K562 (cell line): ENCODE measurements around the gene PTPRE. TPM values are rescaled to one million over a fixed set of nuclear protein-coding genes. Genes with fewer than 3 reads are reported as not detected.

ENCODE experiments used
- ATAC-seq: fragments of 200-7000 bp; cut with Tn5 transposase; 3 replicates; pipeline ENCODE4 v1.9.1; 2020; ENCODE audit warnings: moderate library complexity
- BruUV-seq: library from RNA; stranded (reverse); fragments of 400-500 nt; replicated peaks from 2 replicates; lab custom pipeline; 2021; lab: Mats Ljungman, UMichigan
- CTCF ChIA-PET: fragments of 300-600 bp; formaldehyde crosslinking; extraction: SDS; loops from one replicate; lab custom pipeline; 2021; ENCODE audit warnings: low intra/inter-chr PET ratio; lab: Yijun Ruan, JAX
- POLR2A ChIA-PET: fragments of 300-600, 350-650 bp; sonication (Branson Sonifier 250); formaldehyde crosslinking; extraction: SDS; loops from one replicate; lab custom pipeline; 2021; ENCODE audit warnings: antibody characterized with exemption, inconsistent platforms; lab: Yijun Ruan, JAX
- DNase-seq, 4 experiments: peaks; one replicate each; pipeline versions ENCODE4 v3.0.0 to v3.0.0-alpha.2; 2011 to 2018; ENCODE audit warnings: low spot score in 3 of 4, mixed read lengths in 3 of 4; ENCODE audit errors: extremely low read depth in 1 of 4
- FAIRE-seq: peaks from 2 replicates; lab custom pipeline; 2011; peaks lifted over from hg19 to GRCh38; lab: Jason Lieb, UNC
- H2AFZ ChIP-seq: 2 replicates; pipeline ENCODE4 v1.6.0; 2011; ENCODE audit warnings: low read depth, low read length, control low read depth, inconsistent platforms
- H3K27ac ChIP-seq: fragments of 200-600 bp; 3 replicates; pipeline ENCODE4 v1.8.0; 2011; ENCODE audit warnings: low read depth, mild to moderate bottlenecking, control low read depth, inconsistent platforms, low read length, moderate library complexity, mixed read lengths; ENCODE audit errors: extremely low read depth
- H3K27me3 ChIP-seq, 2 experiments: fragments of 300-600 bp in 1 of 2; 2 replicates in 1 of 2; 3 replicates in 1 of 2; pipeline versions ENCODE4 v1.6.0 to v1.8.0; 2011; ENCODE audit warnings: inconsistent platforms in 2 of 2, low read length in 2 of 2, mild to moderate bottlenecking in 1 of 2, mixed read lengths in 1 of 2, moderate library complexity in 1 of 2; ENCODE audit not compliant: control insufficient read depth in 2 of 2, insufficient read depth in 2 of 2
- H3K36me3 ChIP-seq: fragments of 300-600 bp; 3 replicates; pipeline ENCODE4 v1.8.0; 2011; ENCODE audit warnings: mild to moderate bottlenecking, low read length, inconsistent platforms; ENCODE audit not compliant: control insufficient read depth, insufficient read depth
- H3K4me1 ChIP-seq, 2 experiments: fragments of 200-600 bp in 1 of 2; replicated peaks in 1 of 2; 2 replicates in 1 of 2; 3 replicates in 1 of 2; pipeline versions ENCODE4 v1.5.1 to v1.8.0; 2011; ENCODE audit warnings: inconsistent platforms in 2 of 2, low read length in 2 of 2, mild to moderate bottlenecking in 1 of 2, mixed read lengths in 1 of 2, moderate library complexity in 1 of 2; ENCODE audit not compliant: control insufficient read depth in 2 of 2, insufficient read depth in 2 of 2
- H3K4me2 ChIP-seq: 2 replicates; pipeline ENCODE4 v1.6.1; 2011; ENCODE audit warnings: low read length, control low read depth, inconsistent platforms, mixed read lengths; ENCODE audit not compliant: insufficient read depth
- H3K4me3 ChIP-seq: fragments of 200-600 bp; sonication (generic), shearing (Covaris generic); 2 replicates; pipeline ENCODE4 v1.5.1; 2016; ENCODE audit warnings: control low read depth, inconsistent platforms
- H3K79me2 ChIP-seq: fragments of 200-600 bp; 3 replicates; pipeline ENCODE4 v1.8.0; 2011; ENCODE audit warnings: low read length, inconsistent platforms; ENCODE audit not compliant: control insufficient read depth, insufficient read depth
- H3K9ac ChIP-seq, 2 experiments: 2 replicates each; pipeline versions ENCODE4 v1.6.0 to v1.6.1; 2011; ENCODE audit warnings: low read depth in 2 of 2, low read length in 2 of 2, control low read depth in 1 of 2, inconsistent platforms in 1 of 2, mild to moderate bottlenecking in 1 of 2, mixed read lengths in 1 of 2; ENCODE audit not compliant: insufficient read depth in 1 of 2
- H3K9me1 ChIP-seq: one replicate; pipeline ENCODE4 v1.6.0; 2011; ENCODE audit warnings: inconsistent platforms, mild to moderate bottlenecking, low read length, moderate library complexity; ENCODE audit not compliant: control insufficient read depth, insufficient read depth
- H3K9me3 ChIP-seq: replicated peaks from 2 replicates; pipeline ENCODE4 v1.5.1; 2011; ENCODE audit warnings: low read depth, low read length, inconsistent platforms; ENCODE audit not compliant: control insufficient read depth, insufficient read depth
- H4K20me1 ChIP-seq: replicated peaks from 2 replicates; pipeline ENCODE4 v1.6.1; 2011; ENCODE audit warnings: low read length, inconsistent platforms, mixed read lengths; ENCODE audit not compliant: control insufficient read depth, insufficient read depth
- CTCF ChIP-seq, 3 experiments: IDR thresholded peaks in 2 of 3; conservative IDR thresholded peaks in 1 of 3; 2 replicates each; pipeline ENCODE4 v1.5.1; 2011 to 2012; ENCODE audit warnings: low read length in 3 of 3, mild to moderate bottlenecking in 3 of 3, control low read depth in 2 of 3, improper control_type of control experiment in 1 of 3, inconsistent platforms in 1 of 3, low read depth in 1 of 3, mixed read lengths in 1 of 3, moderate library complexity in 1 of 3; ENCODE audit not compliant: insufficient read depth in 2 of 3
- FOXA3 ChIP-seq, 2 experiments: fragments of 450-650 bp in 1 of 2; sonication (generic) in 1 of 2; formaldehyde crosslinking; IDR thresholded peaks in 1 of 2; conservative IDR thresholded peaks in 1 of 2; 2 replicates each; pipeline versions ENCODE4 v1.4.0 to v1.8.0; 2020 to 2022; ENCODE audit warnings: mild to moderate bottlenecking in 2 of 2, missing genetic modification reagents in 1 of 2
- GTF2A2 ChIP-seq: IDR thresholded peaks from 2 replicates; pipeline ENCODE4 v1.6.1; 2016; ENCODE audit warnings: mild to moderate bottlenecking, missing genetic modification characterization, missing compliant biosample characterization
- HMG20A ChIP-seq: fragments of 450-650 bp; formaldehyde crosslinking; conservative IDR thresholded peaks from 2 replicates; pipeline ENCODE4 v1.4.0; 2020; ENCODE audit warnings: mild to moderate bottlenecking, mixed read lengths
- MNT ChIP-seq, 2 experiments: fragments of 450-650 bp; conservative IDR thresholded peaks; 2 replicates each; pipeline ENCODE4 v1.6.1; 2017; ENCODE audit warnings: mild to moderate bottlenecking in 2 of 2, moderate library complexity in 2 of 2
- TFAP4 ChIP-seq: sonication (generic); formaldehyde crosslinking; IDR thresholded peaks from 2 replicates; pipeline ENCODE4 v1.8.0; 2022; ENCODE audit warnings: missing genetic modification reagents, mild to moderate bottlenecking, moderate library complexity, borderline replicate concordance
- ZNF282 ChIP-seq: sonication (generic); formaldehyde crosslinking; IDR thresholded peaks from 2 replicates; pipeline ENCODE4 v1.8.1; 2023; ENCODE audit warnings: missing genetic modification reagents
- ZNF354B ChIP-seq: fragments of 250-450 bp; sonication (Bioruptor Pico); IDR thresholded peaks from 2 replicates; pipeline ENCODE4 v1.4.0; 2020
- ZNF41 ChIP-seq: fragments of 250-450 bp; sonication (Bioruptor Pico); conservative IDR thresholded peaks from 2 replicates; pipeline ENCODE4 v1.4.0; 2020; ENCODE audit warnings: mild to moderate bottlenecking
- ZNF589 ChIP-seq: fragments of 200-800 bp; sonication (Bioruptor generic); IDR thresholded peaks from 2 replicates; pipeline ENCODE4 v1.6.1; 2016; ENCODE audit warnings: low read depth, missing genetic modification characterization, missing compliant biosample characterization
- WGBS: fragments of 100-300 bp; shearing (Covaris generic); methylation state at CpG from one replicate; pipeline ENCODE4 v1.1.6; 2016; ENCODE audit warnings: low coverage, mixed read lengths; ENCODE audit not compliant: insufficient coverage; ENCODE audit errors: missing lambda C conversion rate; 5-methylcytosine and 5-hydroxymethylcytosine counted together
- in situ Hi-C: fragments of 300-500 bp; cut with MboI; formaldehyde crosslinking; loops from 4 replicates; pipeline ENCODE4 v1.15.0; 2018; ENCODE audit warnings: inconsistent platforms, mixed read lengths
- intact Hi-C: fragments of 100-400 bp; cut with micrococcal nuclease; formaldehyde crosslinking; loops from 2 replicates; pipeline ENCODE4 v1.14.2; 2022
- polyA plus RNA-seq, 8 experiments: library from polyadenylated mRNA; depleted of rRNA in 4 of 8; stranded (reverse) in 5 of 8; unstranded in 3 of 8; fragments of >200 nt; fragmentation: Nextera tagmentation in 2 of 8; fragmentation: Illumina TruSeq in 1 of 8; extraction: Ambion mirVana in 2 of 8; extraction: Trizol in 1 of 8; gene quantifications; 2 replicates each; pipeline versions ENCODE4 v1.2.1 to v1.2.3, GENCODE V29; 2011 to 2014; ENCODE audit warnings: inconsistent platforms in 1 of 8, missing spikeins in 1 of 8
- total RNA-seq, 7 experiments: library from RNA; depleted of rRNA in 6 of 7; stranded (reverse); fragments of >200 nt in 6 of 7; fragmentation: Illumina TruSeq in 2 of 7; extraction: Trizol in 2 of 7; gene quantifications; 2 replicates each; pipeline versions ENCODE4 v1.2.1 to v1.2.3, GENCODE V29; 2011 to 2021; ENCODE audit warnings: low replicate concordance in 1 of 7

Gene PTPRE
- total and polyA plus RNA-seq, 9 of the 15 experiments (the other 6 are each of a cell fraction or from before 2014, with no cell fraction given): 0.01 to 0.13 (median 0.04) TPM; not detected in 4

- peak; percentile 37; the same call in 1 of the 2 replicates for TF ChIP-seq TFAP4 (CRISPR knock-in tag)
- TF ChIP-seq CTCF (IDR thresholded peaks at IDR 0.05 in 2 of 3, conservative IDR thresholded peaks at IDR 0.05 in 1 of 3; ENCODE audit: insufficient read depth in 2 of 3, low read depth in 1 of 3, low read length in 3 of 3): peak; percentile 55 to 61 (median 60)
- no peak for TF ChIP-seq FOXA3 (CRISPR knock-in tag; conservative IDR thresholded peaks at IDR 0.05 in 1 of 2, IDR thresholded peaks at IDR 0.05 in 1 of 2)
- TF ChIP-seq, all 486 proteins: peak for 7
Measured at GRCh38 chr10:128035557-128035973, 128.7 kb downstream of the PTPRE start (continued).

GRCh38 chr10:128036011-128036615 is 129.2 kb downstream of the PTPRE start:
- WGBS: 3% methylated on average over 6 of the region's 9 CpGs
- Histone ChIP-seq H2AFZ (no peak overlapping the region), H3K4me2 (no peak overlapping the region), H3K27me3 (peaks cover 0 to 13% of the 10 kb centered on the region in 2 experiments; a peak in 2 of 5 replicates), H4K20me1 (no peaks in the 10 kb centered on the region; the same call in 1 of the 2 replicates), H3K36me3 (no peaks in the 10 kb centered on the region), H3K9me3 (no peaks in the 10 kb centered on the region), H3K9ac (no peak overlapping the region), H3K4me3 (no peak overlapping the region), H3K4me1 (no peaks in the 10 kb centered on the region), H3K27ac (no peak overlapping the region), H3K79me2 (no peaks in the 10 kb centered on the region), H3K9me1 (peaks cover 2% of the 10 kb centered on the region)
- DNase-seq: no peak
- no peak for TF ChIP-seq ZNF282
- no peak for TF ChIP-seq MNT (conservative IDR thresholded peaks at IDR 0.05)
- no peak for TF ChIP-seq ZNF41 (CRISPR knock-in tag)
- no peak for TF ChIP-seq ZNF589 (CRISPR knock-in tag)
- no peak for TF ChIP-seq ZNF354B (CRISPR knock-in tag)
- TF ChIP-seq GTF2A2: no peak
- no peak for TF ChIP-seq HMG20A (CRISPR knock-in tag)
- in situ Hi-C loops: no loop called here
- CTCF ChIA-PET: interaction anchor here (1.4 to 1.8 kb wide), 2 partner anchors 33 to 114 kb away, joined by 7 to 10 read pairs; no protein-coding TSS in a partner anchor
- ATAC-seq: no peak
- no TSS peak for BruUV-seq
- intact Hi-C loops: no loop called here
- POLR2A ChIA-PET: no interaction called here
- FAIRE-seq: no peak
